DMS79 treated with DMSO at 0.1 percent for 48 hours (cell line): ENCODE measurements around the gene GIPC3.
A peak's percentile ranks its signal among the peaks of the same experiment; 100 is the strongest.
"Not testable (repeated sequence)": the region's sequence is repeated elsewhere in the genome, so short reads cannot be mapped to it uniquely, and the experiment has no call there.

ENCODE experiments used
- DNase-seq: peaks from one replicate; lab custom pipeline; 2025; lab: John Stamatoyannopoulos, UW

GIPC3 gene

DNA sequence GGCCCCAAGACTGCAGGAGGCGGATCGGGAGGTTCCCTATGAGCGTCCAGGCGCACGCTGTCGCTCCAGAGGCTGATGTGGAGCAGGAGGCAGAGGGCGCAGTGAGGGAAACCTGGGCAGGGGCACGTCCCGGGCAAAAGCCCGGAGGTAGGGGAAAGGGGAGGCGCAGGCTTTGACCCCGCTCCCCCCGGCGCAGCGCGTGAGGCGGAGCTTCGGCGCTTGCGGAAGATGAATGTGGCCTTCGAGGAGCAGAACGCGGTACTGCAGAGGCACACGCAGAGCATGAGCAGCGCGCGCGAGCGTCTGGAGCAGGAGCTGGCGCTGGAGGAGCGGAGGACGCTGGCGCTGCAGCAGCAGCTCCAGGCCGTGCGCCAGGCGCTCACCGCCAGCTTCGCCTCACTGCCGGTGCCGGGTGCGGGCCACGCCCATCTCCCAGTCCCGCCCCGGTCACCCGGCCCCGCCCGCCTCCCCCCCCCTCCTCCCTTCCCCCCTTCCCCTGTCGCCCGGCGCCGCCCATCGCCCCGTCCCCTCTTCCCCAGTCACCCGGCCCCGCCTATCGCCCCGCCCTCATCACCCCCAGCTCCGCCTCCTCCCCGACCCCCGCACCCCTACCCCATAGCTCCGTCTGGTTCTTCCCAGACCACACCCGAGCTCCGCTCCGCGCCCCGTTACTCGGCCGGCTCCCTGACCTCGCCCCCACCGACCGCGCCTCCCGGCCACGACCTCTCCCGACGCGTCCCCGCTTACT, 8.4 kb upstream of the GIPC3 start:
- DNase-seq: no peak

DNA sequence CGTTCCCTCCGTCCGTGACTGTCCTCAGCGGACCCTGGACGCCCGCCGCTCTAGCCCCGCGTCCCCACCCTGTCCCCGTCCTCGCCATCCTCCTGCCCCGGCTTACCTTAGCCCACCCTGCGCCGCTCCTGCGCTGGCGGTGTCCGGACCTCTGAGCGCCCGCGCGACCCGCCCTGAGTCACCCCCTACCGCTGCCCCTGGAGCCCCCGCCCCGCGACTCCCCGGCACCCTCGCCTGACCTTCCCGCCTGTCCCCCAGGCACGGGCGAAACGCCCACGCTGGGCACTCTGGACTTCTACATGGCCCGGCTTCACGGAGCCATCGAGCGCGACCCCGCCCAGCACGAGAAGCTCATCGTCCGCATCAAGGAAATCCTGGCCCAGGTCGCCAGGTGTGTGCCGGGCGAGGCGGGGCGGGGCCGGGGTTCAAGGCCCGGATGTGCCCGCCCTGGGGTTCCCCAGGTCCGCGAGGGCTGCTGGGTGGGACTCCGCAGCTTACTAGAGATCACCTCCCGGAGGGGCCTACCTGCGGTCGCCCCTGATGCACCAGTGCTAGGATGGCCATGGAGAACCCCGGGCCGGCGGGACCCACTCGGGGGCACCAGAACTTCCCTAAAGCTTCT, 7.4 kb upstream of the GIPC3 start:
- no peak for DNase-seq

- DNase-seq: no peak
Observed at GRCh38 chr19:3578390-3578789, 6.9 kb upstream of the GIPC3 start.

DNA sequence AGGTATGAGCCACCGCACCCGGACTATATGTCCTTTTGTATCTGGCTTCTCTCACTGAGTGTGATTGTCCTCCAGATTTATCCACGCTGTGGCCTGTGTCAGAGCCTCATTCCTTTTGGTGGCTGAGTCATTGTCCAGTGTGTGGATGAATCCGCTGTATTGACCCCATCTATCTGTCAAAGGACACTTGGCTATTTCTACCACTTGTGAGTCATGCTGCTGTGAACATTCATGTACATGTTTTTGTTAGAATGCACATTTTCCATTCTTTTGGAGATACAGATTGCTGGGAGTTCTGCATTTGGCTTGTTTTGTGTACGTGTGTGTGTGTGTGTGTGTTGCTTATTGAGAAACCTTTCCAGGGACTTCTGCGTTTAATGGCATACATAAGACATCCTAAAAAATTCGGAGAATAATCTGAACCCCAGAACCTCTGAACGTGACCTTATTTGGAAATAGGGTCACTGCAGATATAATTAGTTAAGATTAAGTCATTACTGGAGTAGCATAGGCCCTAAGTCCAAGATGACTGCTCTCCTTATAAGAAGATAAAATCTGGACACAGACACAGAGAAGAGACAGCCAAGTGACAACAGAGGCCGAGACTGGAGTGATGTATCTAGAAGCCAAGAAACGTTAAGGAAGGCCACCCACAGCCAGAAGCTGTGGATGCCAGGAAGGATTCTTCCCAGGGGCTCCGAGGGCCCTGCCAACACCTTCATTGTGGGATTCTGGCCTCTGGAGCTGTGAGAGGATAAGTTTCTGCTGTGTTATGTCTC, 4.9 kb upstream of the GIPC3 start:
- no peak for DNase-seq

GRCh38 chr19:3581792-3582191, 3.5 kb upstream of the GIPC3 start:
- DNase-seq: not testable (repeated sequence)

DNA sequence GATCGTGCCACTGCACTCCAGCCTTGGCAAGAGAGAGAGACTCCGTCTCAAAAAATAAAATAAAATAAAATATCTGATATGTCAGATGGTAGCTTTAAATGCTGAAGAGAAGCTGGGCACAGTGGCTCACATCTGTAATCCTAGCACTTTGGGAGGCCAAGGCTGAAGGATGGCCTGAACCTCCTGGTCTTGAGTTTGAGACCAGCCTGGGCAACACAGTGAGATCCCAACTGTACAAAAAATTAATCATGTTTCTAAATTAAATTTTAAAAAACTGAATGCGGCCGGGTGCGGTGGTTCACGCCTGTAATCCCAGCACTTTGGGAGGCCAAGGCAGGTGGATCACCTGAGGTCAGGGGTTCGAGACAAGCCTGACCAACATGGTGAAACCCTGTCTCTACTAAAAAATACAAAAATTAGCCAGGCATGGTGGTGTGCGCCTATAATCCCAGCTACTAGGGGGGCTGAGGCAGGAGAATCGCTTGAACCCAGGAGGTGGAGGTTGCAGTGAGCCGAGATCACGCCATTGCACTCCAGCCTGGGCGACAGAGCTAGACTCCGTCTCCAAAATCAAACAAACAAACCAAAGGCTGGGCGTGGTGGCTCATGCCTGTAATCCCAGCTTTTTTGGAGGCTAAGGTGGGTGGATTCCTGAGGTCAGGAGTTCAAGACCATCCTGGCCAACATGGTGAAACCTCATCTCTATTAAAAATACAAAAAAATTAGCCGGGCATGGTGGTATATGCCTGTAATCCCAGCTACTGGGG, 1.1 kb upstream of the GIPC3 start:
- DNase-seq: not testable (repeated sequence)

GRCh38 chr19:3586127-3586626, 899 bp downstream of the GIPC3 start:
- no peak for DNase-seq

- peak; percentile 7 for DNase-seq
Observed at GRCh38 chr19:3586707-3587346, 1.5 kb downstream of the GIPC3 start.

GRCh38 chr19:3589439-3589838, 4.2 kb downstream of the GIPC3 start:
- DNase-seq: no peak

DNA sequence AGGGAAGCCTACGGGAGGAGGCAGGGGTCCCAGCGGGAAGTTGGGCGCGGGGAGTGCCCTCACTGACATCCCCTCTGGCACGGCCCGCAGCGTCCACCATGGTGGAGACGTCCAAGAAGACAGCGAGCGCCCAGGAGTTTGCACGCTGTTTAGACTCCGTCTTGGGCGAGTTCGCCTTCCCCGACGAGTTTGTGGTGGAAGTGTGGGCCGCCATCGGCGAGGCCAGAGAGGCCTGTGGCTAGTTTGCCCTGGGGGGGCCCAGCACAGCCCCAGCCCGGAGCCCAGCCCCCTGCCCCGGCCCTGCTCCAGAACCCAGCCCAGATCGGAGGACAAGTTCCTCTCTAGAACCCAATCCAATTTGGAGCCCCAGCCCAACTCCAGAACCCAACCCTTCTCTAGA, 4.7 kb downstream of the GIPC3 start:
- no peak for DNase-seq

- DNase-seq: no peak
Observed at GRCh38 chr19:3590991-3591659, 5.8 kb downstream of the GIPC3 start.

GRCh38 chr19:3591876-3592613, 6.8 kb downstream of the GIPC3 start:
- no peak for DNase-seq

DNA sequence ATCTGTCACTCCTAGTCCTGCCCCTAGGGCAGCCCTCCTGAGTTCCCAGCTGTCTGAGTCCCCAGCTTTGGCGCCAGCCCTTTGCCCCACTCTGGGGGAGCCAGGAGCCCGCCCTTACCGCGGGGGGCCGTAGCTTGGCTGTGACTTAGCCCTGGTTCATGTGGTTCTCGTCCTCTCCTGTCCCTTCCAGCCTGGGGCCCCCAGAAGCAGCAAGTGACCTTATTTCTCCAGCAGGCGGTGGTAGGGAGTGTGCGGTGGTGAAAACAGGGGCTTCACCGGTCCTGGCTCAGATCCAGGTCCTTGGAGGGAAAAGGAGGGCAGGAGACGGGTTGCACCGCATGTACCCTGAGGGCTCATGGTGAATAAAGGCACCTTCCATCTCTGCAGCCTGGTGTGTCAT, 7.9 kb downstream of the GIPC3 start:
- DNase-seq: no peak

DNA sequence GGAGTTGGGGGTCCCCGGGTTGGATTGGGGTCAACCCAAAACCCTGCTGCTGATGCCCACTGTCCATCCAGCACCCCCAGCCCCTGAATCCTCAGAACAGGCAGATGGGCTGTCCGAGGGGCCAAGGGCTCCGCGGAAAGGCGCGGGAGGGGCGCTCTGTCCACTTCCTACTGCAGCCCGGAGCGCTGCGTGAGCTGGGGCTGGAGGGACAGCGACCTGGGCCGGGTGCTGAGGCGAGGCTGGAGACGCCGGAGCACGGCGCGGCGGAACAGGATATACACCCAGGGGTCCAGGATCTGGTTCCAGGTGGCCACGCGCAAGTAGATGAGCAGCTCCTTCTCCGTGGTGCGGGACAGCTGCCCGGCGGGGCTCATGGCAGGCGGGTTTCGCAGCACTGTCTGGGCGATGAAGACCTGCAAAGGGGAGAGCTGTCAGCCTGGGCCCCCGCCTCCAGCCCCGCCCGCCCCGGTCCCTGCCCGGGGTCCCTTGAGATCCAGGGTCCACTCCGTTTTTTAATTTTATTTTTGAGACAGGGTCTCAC, 10.3 kb downstream of the GIPC3 start:
- no peak for DNase-seq

- no peak for DNase-seq
Observed at GRCh38 chr19:3599776-3600187, 14.5 kb downstream of the GIPC3 start.

DNA sequence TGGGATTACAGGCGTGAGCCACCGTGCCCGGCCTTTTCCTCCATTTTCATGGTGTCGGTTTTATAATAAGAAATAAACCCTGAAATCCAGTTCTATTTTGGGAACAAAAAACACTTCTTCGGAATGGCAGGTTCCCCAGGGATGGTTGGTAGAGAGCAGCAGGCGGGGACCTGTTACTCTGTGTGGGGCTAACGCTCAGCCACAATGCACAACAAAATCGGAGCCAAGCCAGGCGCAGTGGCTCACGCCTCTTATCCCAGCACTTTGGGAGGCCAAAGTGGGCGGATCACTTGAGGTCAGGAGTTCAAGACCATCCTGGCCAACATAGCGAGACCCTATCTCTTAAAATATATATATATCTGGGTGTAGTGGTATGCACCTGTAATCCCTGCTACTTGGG, 15.7 kb downstream of the GIPC3 start:
- DNase-seq: no peak

DNA sequence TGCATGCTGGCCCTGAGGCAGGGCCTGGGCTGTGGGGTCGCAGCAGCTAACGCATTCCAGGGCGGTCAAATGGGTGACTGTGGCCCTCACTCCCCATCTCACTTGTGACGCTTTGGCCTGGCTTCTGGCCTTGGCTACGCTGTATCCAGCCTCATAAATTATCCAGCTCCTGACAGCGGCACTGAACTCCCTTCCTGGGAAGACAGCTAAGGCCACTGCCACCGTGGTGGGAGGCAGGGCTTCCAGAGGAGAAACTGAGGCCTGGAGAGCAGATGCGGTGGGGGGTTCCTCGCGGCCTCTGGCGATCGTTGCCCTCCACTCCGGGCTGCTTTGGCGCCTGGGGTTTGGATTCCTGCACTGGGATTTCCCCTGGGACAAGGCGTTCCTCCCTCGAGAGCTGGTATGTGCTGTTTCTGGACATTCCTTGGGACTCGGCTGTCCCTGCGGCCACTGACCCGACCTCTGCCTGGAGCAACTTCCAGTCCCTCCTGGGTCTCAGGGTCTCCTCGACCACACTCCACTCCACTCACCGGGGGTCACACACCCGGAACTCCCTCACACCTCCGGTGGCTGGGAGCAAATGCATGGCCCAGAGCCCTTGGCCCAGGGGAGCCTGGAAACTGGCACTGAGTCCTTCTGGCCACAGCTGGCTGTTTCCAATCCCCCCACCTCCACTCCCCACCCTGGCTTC, 18.0 kb downstream of the GIPC3 start:
- no peak for DNase-seq

- no peak for DNase-seq
Observed at GRCh38 chr19:3604227-3604986, 19.1 kb downstream of the GIPC3 start.

DNA sequence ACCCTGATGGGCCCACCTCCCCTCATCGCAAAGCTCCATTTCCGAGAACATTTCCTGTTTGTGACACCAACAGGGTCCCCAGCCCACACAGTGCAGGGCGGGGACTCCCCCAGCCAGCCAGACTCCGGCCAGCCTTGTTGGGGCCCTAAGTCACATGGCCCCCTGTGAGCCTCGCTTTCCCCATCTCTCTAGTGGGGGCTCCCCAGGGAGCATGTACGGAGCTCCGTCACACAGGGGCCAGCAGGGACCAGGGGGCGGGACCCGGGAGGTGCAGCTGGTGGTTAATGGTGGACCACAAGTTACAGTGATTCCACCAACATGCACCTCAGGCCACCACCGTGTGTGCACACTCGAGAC, 19.7 kb downstream of the GIPC3 start:
- DNase-seq: no peak
